NCI-H226 (cell line): ENCODE results near the gene CHMP5.
A peak's percentile ranks its signal among the peaks of the same experiment; 100 is the strongest.

Source experiments
- DNase-seq: peaks from one replicate; pipeline ENCODE4 v3.0.0-alpha.2; 2015

CHMP5 gene

GRCh38 chr9:33264473-33265177, at the start of gene CHMP5, which contains the start of gene BAG1:
Gene CHMP5, plus strand, starts transcription at chr9:33265049. Its CDS starts 30 bp downstream, at chr9:33265079.
Gene BAG1, minus strand, starts transcription at chr9:33264708.
- peak; percentile 85 for DNase-seq

- DNase-seq: no peak
Measured at GRCh38 chr9:33220681-33221567, 43.9 kb upstream of the CHMP5 start.

- DNase-seq: no peak
Measured at GRCh38 chr9:33221568-33221884, 43.3 kb upstream of the CHMP5 start.

- no peak for DNase-seq
Measured at GRCh38 chr9:33222031-33222430, 42.8 kb upstream of the CHMP5 start.

- DNase-seq: no peak
Measured at GRCh38 chr9:33223696-33224095, 41.2 kb upstream of the CHMP5 start.

GRCh38 chr9:33225319-33226147, 39.3 kb upstream of the CHMP5 start:
- no peak for DNase-seq

GRCh38 chr9:33227008-33227398, 37.8 kb upstream of the CHMP5 start:
- no peak for DNase-seq

- no peak for DNase-seq
Measured at GRCh38 chr9:33227741-33228140, 37.1 kb upstream of the CHMP5 start.

GRCh38 chr9:33228606-33229005, 36.2 kb upstream of the CHMP5 start:
- DNase-seq: no peak

- peak; percentile 69 for DNase-seq
Measured at GRCh38 chr9:33229359-33230114, 35.3 kb upstream of the CHMP5 start.

- no peak for DNase-seq
Measured at GRCh38 chr9:33230756-33231622, 33.9 kb upstream of the CHMP5 start.

- no peak for DNase-seq
Measured at GRCh38 chr9:33231623-33231942, 33.3 kb upstream of the CHMP5 start.

GRCh38 chr9:33232815-33233214, 32.0 kb upstream of the CHMP5 start:
- DNase-seq: no peak

- peak; percentile 78 for DNase-seq
Measured at GRCh38 chr9:33233626-33234342, 31.1 kb upstream of the CHMP5 start.

GRCh38 chr9:33234511-33235467, 30.1 kb upstream of the CHMP5 start:
- no peak for DNase-seq

- no peak for DNase-seq
Measured at GRCh38 chr9:33236571-33236970, 28.3 kb upstream of the CHMP5 start.

- DNase-seq: peak; percentile 9
Measured at GRCh38 chr9:33239921-33240320, 24.9 kb upstream of the CHMP5 start, which contains the start of gene SPINK4. Gene SPINK4, plus strand, starts transcription at chr9:33240167. Its CDS starts 42 bp downstream, at chr9:33240209.

GRCh38 chr9:33241298-33241697, 23.6 kb upstream of the CHMP5 start:
- DNase-seq: no peak

- DNase-seq: no peak
Measured at GRCh38 chr9:33242609-33243134, 22.2 kb upstream of the CHMP5 start.
